NK-92 (cell line): ENCODE results near the gene CBX8.

ENCODE experiments used
- DNase-seq: peaks from one replicate; lab custom pipeline; 2025; ENCODE audit not compliant: unreplicated experiment; lab: John Stamatoyannopoulos, UW

Gene CBX8

DNA sequence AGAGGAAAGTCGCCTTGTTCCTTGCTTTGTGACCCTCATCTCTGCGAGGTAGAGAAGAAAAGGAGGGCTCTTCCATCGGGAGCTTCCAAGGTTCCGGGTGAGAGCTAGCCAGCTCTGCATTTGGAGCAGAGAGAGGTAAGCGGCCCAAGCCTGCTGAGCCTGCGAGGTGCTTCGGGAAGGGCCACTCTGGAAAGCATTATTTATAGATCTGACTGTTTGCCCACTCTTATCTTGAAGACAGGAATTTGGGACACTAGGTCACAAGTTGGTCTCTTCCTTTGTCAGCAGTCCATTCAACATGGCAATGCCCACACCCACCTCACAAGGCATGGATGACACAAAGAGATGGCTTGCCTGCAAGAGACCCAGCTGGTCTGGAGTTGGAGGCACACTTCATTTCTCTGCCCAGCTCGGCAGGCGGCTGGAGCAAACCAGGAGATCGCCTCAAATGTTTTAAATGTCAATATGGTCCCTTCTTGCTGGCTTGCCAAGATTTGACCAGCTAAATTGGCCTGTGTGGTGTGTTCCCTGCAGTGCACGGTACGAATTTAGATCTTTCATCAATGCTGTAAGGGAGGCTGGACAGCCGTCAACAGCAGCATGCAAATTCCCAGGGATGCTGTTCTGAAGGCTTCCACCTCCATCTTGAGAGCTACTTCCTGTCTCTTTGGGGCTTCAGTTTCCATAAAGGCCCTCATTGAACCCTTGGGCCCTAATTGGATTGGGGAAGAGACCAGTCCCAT is 22.8 kb upstream of the CBX8 start:
- no peak for DNase-seq

DNA sequence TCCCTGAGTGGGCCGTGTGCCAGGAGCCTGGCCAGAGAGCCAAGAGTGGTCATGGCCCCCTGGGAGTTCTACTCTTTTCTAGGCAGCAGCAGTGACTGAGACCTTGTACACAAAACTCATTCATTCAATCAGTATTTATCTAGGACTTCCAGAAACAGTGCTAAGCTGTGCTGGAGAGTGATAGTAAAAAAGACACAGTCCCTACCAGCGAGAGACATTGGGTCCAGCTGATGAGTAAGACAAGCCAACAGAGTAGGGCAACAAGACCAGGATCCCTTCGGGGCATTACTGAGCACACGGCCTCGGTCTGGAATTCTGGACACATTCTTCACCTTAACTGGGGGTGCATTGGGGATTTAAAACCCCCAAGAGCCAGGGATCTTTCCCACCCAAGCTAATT is 22.2 kb upstream of the CBX8 start:
- DNase-seq = no peak

DNA sequence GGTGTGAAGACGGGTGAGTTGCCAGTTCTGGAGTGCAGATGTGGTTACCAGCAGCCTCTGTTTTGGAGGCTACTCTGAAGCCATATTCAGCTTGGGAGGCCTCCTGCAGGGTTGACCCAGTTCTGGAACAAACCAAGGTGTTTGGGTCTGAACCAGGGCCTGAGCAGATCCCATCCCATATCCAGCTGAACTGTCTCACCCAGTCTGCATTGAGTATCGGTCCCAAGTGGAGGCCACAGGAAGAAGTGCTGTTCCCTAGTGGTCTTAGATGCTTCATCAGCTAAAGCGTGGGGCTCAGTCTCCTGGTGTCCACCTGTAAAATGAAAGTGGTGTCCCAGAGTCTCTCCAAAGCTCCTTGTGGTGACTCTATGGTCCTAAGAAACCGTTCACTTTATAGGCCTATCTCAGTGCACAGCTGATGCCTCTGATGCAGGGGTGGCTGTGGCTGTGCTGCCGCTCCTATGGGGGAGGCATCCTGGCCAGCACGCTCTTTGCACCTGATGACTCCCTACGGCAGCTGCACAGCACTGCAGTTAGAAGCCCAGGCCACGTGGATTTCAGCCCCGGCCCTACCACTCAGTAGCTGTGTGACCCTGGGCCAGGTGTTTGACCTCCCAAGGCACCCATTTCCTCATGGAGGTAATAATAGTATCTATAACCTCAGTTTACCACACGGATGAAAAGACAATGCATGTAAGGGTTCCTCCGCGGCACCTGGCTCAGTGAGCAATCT is 21.3 kb upstream of the CBX8 start:
- no peak for DNase-seq

DNA sequence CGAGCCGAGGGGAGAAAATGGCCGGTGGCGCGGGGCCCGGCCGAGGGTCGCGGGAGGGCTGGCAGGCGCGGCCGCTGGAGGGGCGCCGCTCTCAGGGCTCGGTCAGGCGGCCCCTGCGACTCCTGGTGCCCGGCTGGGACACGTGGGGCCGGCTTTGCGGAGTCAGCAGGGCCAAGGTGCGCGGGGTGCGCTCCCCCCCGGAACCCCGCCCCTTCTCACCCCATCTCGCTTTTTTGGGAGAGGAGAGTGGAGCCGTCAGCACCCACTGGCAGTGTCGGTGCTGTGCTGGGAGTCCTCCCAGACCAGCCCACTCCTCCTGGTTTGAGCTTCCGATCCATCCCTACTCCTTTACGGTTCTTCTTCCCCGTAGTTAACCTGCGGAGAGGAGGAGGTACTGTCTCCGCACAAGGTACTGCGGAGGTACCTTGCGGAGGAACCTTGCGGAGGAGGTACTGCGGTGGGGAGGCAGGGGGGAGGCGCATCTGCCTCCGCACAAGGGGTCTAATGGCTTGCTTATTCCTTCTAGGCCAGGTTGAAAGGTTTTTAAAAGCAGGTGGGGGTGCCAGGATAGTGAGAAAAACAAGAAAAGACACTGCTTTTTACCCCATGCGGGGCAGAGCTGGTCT is 19.1 kb upstream of the CBX8 start:
- no peak for DNase-seq

DNA sequence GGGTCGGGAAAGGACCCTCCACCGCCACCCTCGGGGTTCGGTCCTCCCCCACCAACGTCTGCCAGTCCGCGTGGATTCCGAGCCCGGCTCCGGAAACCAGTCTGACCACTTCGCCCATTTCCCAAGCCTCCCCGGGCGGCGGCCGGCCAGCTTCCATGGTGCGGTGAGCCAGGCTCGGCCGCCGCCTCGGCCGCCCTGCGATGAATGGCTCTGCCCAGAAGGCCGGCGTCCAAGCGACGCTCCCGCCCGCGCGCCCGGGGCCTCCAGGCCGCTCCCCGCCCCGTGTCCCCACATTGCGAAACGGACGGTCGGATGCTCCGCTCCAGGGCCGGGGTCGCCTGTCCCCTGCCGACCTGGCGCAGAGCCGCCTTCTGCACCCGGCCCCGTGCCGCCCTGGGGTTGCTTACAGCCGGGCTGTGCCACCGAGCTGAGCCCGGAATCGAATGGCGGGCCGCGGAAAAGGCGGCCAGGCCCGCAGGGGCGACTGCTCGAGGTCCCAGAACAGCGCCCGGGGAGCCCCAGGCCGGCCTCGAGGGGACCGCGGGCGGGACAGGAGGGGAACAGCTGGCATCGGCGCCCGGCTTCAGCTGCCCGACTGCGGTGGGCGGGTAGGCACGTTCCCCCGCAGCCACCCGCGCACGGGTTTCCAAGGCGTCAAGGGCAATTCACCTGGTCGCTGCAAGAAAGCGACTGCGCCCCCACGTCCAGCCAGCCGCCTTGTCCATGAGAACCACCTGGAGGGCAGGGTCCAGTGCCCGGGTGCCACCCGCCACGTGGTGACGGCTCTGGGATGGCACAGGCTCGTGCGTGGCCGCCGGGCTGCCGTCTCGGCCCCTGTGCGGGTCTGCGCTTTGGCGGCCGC is 18.3 kb upstream of the CBX8 start:
- DNase-seq = no peak

DNA sequence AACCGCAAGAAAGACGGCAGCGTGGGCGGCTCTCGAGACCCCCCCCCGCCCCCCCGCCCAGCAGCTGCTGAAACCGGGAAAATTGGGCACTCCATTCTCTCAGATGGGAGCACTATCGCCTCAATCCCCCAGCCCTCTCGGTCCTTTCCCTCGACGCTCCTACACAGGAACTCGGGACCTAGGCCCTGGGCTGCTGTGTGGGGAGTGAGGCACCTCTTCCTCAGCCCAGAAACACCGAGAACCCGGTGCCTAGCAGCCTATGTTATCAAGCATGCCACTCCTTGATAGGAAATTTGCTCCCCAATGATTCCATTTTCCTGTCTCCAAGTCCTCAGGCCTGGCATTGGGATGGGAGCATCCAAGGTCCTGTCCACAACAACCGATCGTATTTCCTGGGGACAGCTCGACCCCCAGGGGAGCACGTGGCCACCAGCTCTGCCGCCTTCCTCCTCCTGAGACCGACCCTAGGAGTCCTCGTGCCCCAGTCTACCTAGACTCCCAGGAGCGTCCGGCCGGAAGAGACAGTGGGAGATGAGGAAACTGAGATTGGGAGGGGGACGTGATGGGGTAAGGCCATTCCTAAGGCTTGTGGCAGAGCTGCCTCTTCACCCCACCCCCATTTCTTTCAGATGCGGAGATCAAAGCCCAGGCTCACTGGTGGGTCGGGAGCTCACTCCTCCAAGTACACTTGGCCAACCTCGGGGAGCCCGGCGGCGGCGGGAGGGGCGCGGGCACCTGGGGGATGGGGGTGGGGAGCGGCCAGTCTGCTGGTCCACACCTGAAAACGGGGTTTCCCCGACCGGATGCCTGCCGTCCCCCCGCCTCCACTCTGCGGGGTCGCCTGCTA is 17.5 kb upstream of the CBX8 start:
- no peak for DNase-seq

DNA sequence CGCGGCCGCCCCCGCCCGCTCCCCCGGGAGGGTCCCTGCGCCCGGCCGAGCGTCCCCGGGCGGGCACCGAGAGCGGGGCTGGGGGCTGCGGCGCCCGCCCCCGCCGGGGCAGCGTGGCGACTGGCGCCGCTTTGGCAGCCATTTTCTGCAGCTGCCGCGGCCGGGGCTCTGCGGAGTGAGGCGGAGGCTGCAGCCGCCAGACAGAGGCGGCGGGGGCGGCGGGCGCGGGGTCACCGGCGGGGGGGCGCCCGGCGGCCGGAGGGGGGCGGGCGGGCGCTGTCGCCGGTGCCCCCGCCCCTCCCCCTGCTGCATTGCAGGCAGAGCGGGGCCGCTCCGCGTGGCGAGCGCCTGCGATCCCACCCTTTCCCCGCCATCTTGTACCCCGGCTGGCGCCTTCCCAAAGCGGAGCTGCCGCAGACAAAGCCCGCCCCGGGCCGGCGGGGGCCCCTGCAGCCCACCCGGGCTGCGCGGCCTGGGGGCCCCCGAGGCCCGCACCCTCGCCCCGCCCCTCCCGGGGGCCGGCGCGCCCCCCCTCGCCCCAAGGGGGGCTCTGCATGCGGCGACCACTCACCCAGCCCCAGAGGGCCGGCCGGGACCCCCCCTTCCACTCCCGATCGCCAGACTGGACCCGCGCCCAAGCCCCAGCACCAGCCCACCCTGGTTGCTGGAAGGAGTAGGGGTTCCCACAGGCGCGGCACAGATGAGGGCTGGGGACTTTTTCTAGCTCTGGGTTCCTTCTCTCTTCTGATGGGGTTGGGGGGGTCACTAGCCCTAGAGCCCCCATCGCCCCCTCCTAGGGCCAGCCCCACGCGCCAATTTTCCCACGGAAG is 16.6 kb upstream of the CBX8 start:
- DNase-seq = no peak

DNA sequence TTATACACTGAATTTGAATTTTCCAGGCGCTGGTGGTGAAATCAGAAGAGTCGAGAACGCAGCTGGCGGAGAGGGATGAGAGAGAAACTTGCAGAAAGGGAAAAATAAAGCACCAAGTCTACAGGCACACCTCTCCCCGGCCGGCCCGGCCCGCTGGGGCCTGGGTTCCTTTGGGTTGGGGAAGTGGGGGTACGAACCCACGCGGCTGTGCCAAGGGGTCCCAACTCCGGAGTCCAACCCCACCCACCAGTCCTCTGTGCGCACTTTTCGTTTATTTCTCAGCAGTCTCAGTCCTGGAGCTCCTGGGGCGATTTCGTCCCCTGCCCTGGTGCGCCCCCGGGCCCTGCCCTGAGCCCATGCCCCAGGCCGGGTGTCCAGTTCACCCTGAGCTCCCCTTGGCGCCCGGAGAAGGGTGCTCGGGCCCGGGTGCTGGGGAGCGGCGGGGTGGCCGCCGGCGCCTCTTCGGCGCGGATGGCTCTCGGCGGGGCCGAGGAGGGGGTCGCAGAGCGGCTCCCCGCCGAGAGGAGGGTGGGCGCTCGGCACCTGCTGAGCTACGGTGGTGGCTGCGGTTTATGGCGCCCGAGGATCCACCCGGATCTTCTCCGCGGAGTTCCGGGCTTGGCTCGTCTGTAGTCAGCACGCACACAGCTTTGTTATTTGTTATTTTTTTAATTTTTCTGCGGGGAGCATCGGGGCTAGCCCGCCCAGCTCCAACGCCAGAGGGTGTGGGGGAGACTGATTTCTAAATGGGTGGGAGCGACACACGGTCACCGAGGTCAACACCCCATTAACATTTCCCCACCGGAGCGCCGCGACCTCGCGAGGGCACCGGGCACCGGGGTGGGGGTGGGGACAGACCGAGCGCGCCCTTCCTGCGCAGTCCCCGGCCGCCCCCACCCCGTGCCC is 15.7 kb upstream of the CBX8 start:
- no peak for DNase-seq

DNA sequence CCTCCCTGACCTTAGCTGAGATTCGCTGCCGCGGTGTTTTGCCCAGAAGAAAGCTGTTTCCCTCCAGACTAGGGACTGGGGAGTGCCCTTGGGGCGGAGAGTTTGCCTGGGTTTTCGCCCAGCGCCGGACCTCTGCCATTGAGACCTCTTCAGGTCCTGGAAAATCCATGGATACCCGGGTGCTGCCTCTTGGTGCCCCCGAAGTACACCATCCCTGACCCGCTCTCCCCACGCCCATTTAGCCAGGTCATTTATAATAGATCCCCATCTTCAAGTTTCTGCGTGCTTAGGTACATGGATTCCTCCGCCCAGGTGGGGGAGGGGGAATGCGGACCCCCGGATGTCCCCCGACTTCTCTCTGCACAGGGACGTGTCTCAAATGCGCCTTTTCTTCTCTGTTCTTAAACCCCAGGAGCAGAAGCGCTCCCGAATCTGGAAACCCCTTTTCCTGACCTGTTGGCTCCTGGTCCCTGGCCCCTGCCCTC is 15.0 kb upstream of the CBX8 start:
- DNase-seq = no peak

DNA sequence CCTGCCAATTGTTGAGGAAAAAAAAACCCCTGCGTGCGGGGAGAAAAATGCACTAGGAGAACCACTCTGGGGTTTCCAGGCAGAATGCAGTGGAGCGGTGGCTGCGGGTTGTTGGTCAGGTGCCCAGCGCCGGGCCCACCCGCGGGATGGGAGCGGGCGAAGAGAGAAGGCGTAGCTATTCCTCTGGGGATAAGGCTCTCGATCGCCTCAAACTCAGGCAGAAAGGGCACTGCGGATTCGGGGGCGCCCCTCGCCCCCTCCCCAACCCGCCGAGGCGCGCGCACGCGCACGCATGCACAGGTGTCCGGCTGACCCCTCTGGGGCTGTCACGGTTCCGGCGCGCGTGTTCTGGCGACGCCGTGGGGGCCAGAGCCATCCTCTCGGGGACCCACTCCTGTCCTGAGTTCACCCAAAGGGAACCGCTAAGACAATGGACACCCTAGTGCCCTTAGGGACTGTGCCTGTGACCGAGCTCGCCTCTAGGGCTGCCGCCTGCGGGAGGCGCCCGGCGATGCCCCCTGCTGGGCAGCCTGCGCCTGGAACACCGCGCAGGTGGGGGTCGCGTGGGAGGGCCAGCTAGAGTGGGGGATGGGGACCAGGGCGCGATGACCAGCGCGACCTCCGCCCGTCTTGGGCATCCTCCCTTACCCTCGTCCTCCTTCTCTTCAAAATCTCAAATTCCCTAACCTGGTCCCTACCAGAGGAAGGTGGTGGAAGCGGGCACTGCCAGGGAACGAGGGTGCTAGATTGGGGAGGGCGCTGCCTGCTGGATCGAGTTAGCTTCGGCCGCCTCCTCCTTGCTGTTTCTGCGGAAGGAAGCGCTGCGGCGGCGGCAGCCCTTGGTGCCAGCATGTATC is 14.4 kb upstream of the CBX8 start:
- DNase-seq = no peak

DNA sequence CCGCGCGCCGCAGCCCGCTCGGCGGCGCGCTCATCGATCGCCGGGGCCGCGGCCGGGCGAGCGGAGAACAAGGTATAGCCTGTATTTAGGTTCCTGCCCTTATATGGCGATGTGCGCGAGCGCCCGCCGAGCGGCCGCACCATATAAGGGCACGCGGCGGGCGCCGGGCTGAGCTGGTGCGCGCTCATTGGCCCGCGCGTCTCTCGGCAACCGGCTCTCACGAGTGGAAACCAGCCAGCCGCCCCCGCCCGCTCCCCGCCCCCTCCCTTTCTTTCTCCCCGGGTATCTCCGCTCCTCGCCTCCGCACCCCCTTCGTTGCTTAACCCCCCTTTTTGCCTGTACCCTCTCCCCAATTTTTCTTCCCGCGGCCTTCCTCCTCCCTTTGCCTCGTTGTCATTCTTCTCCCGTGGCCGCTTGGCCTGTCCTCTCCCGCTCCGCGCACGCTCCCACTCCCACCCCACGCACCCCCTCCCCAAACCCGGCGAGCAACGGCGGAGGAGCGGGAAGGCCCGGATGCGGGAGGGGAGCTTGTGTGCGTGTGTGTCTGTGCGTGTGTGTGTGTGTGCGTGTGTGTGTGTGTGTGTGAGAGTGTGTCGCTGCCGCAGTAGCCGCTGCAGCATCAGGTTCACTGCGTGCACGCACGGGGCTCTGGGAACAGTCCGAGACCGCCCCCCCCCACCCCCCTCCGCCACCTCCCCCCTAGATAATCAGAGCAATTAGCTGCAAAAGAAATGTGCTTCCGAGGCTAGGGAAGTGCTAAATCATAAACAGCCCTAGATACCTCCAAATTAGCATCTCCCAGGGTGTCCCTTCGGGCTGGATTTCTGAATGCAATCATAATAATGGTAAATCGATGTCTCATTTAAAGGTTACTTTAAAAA is 13.5 kb upstream of the CBX8 start:
- no peak for DNase-seq

DNA sequence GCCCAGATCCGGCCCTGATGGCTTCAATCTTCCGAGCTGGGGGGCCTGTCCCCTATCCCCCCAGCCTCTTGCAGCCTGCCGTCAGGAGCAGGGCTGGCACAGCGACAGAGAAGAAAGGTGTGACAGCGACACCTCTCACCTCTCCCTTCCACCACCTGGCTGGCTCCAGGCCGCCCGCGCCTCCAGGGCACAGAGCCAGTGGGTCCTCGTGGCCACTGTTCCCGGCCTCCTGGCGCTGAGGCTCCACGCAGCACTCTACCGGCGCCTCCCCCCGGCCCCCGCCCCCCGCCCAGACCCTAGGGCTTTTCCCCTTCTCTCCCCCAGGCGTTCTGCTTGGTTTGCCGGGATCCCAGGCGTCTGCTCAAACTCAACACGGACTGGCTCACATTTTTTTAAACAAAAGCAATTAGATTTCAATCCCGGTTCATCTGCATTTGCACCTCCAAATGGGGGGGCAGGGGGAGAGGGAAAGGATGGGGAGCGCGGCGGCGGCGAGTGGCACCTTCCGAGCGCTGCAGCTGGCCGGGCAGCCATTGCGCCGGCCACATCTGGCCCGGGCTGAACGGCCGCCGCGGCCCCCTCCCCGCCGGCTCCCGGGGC is 12.8 kb upstream of the CBX8 start:
- DNase-seq = no peak

DNA sequence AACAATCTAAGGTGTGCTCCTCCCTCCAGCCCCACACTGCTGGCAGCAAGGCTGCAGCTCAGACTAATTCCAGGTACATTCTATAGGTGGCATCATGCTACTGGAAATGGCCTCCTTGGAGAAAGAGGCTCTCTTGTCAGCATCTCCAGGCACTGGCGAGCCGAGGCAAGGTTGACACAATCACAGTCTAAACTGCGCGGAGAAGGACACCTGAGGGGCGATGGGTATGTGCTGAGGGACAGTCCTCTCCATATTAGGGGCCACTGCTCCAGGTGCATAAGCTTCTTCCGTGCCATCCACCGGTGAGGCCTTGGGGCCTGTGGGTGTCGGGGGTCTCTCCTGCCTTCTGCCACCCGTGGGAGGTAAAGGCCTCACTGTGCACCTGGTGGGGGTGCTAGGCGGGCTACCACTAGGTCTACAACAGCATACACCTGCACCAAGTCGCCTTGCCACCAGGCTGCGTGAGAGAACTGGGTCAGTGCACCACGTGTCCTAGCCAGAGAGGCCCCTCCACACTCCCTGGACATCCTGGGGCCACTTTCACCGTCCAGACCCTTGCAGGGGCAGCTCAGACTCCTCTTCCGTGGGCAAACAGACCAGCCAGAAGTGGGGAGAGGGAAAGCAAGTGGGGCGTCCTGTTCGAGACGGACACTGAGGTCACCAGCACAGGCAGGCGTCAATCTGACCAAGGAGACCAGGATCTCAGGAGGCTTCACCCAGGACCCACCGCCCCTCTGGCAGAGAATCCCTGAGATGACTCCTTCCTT is 12.1 kb upstream of the CBX8 start:
- no peak for DNase-seq

DNA sequence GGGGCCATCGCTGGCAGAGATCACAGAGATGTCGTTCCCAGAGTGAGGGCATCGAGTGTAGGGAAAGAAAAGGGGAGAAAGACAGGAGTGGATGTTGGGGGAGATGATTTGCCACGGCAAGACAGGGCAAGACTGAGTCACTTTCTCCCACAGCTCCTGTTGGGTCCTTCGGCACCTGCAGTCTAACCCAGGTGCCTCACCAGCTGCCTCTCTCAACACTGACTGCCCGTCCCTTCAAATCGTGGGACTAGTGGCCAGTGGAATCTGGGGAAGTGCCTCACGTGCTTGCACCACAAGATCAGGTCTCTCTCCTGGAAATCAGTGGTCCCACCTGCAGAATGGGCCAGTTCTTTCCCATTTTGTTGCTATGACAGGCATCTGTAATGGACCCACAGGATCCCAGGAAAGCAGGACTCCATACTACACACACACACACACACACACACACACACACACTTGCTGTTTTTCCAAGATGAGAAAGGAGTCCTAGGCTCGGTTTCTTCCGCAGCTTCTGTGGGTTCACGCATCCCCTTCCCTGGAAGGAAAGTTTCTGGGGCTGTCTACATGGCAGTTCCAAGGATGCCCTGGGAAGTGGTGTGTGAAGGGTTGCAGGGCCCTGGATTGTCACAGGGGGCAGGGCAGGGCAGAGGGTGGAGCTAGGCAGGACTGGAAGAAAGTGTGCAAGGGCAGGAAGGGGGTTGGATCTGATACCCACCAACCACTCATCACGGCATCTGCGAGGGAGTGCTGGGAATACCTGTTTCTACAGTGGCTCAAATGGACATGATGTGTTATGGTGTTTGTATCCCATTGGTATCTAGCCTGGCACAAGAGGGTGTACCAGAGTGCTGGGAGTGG is 10.2 kb upstream of the CBX8 start:
- DNase-seq = no peak

DNA sequence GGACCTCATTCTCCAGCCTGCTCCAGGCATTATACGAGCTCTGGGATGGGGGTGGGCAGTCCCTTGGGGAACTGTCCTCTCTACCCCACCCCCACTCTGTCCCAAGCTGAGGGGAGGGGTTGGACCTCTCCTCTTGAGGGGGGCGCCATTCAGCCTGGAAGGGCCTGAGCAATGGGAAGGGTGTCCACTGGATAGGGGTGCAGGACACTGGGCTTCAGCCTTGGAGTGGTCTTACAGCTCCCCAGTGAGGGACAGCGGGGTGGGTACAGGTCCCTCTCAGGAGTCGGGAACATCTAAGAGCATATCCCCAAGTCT is 9.5 kb upstream of the CBX8 start:
- no peak for DNase-seq
